Measurements from ENCODE around the gene PTPRG.

GRCh38 chr3:62007036-62007435, 445.7 kb downstream of the PTPRG start:
- TF ChIP-seq CTCF (IDR thresholded peaks at IDR 0.05 in 4 of 5, conservative IDR thresholded peaks at IDR 0.05 in 1 of 5), result no peak
- TF ChIP-seq POLR2A (IDR thresholded peaks at IDR 0.05), result no peak
